Naive thymus-derived CD8-positive, alpha-beta T cell (primary cell): ENCODE data around the gene GALNT18. TPM values are rescaled to one million over a fixed set of nuclear protein-coding genes. Genes with fewer than 3 reads are reported as not detected.

Experiments used
- ATAC-seq, 2 donors: fragments of 150-1000 bp; cut with Tn5 transposase in 1 of 2; sonication (Bioruptor Pico), chemical (Tn5 transposase) in 1 of 2; 1 replicate in 1 of 2; 2 replicates in 1 of 2; pipeline ENCODE4 v1.10.0; 2021; ENCODE audit warnings: mild to moderate bottlenecking in 2 of 2, moderate library complexity in 2 of 2
- POLR2A ChIA-PET: fragments of 350-600 bp; sonication (Branson Sonifier 250); formaldehyde crosslinking; loops from one replicate; lab custom pipeline; 2021; ENCODE audit warnings: antibody characterized with exemption; lab: Charles Lee
- DNase-seq, 10 donors: peaks; one replicate each; pipeline versions ENCODE4 v3.0.0 to v3.0.0-alpha.2; 2020 to 2022
- H3K27ac Mint-ChIP-seq, 10 donors: one replicate each; pipeline ENCODE4 v1.8.0; 2020 to 2022; ENCODE audit warnings: mild to moderate bottlenecking in 10 of 10, mixed read lengths in 10 of 10, moderate library complexity in 4 of 10, inconsistent platforms in 1 of 10
- H3K27me3 Mint-ChIP-seq, 5 donors: one replicate each; pipeline ENCODE4 v1.8.0; 2021 to 2022; ENCODE audit warnings: mixed read lengths in 5 of 5
- H3K36me3 Mint-ChIP-seq, 3 donors: one replicate each; pipeline ENCODE4 v1.8.0; 2020 to 2022; ENCODE audit warnings: mixed read lengths in 3 of 3, mild to moderate bottlenecking in 2 of 3, inconsistent platforms in 1 of 3
- H3K4me1 Mint-ChIP-seq, 4 donors: one replicate each; pipeline ENCODE4 v1.8.0; 2021 to 2022; ENCODE audit warnings: mixed read lengths in 4 of 4
- H3K4me3 Mint-ChIP-seq, 10 donors: one replicate each; pipeline ENCODE4 v1.8.0; 2020 to 2022; ENCODE audit warnings: mild to moderate bottlenecking in 10 of 10, mixed read lengths in 10 of 10, moderate library complexity in 6 of 10, inconsistent platforms in 1 of 10
- H3K9me3 Mint-ChIP-seq, 9 donors: one replicate each; pipeline ENCODE4 v1.8.0; 2020 to 2022; ENCODE audit warnings: mixed read lengths in 9 of 9, mild to moderate bottlenecking in 3 of 9, inconsistent platforms in 1 of 9, moderate library complexity in 1 of 9
- polyA plus RNA-seq, 3 donors: library from polyadenylated mRNA; unstranded; fragments of 300-500 nt; fragmentation: Illumina TruSeq; gene quantifications; one replicate each; pipeline ENCODE4 v1.2.3, GENCODE V29; 2021
- total RNA-seq, 8 experiments: library from RNA in 2 of 8; stranded (reverse) in 2 of 8; gene quantifications; one replicate each; pipeline ENCODE4 v1.2.3 and lab custom pipeline; 2021 to 2026

Gene GALNT18
- total and polyA plus RNA-seq, 5 experiments from 2014 or later = not detected

GRCh38 chr11:11600288-11600687 is 21.5 kb downstream of the GALNT18 start:
- Mint-ChIP-seq H3K27ac (no peak overlapping the region), H3K9me3 (peaks cover 0 to 22% (median 4%) of the 10 kb centered on the region in 9 donors), H3K36me3 (peaks cover 0 to 6% (median 0%) of the 10 kb centered on the region in 3 donors), H3K4me1 (no peaks in the 10 kb centered on the region), H3K4me3 (no peak overlapping the region), H3K27me3 (peaks cover 0 to 9% (median 5%) of the 10 kb centered on the region in 5 donors)
- POLR2A ChIA-PET = no interaction called here
- DNase-seq (no peak), ATAC-seq (no peak)

DNA sequence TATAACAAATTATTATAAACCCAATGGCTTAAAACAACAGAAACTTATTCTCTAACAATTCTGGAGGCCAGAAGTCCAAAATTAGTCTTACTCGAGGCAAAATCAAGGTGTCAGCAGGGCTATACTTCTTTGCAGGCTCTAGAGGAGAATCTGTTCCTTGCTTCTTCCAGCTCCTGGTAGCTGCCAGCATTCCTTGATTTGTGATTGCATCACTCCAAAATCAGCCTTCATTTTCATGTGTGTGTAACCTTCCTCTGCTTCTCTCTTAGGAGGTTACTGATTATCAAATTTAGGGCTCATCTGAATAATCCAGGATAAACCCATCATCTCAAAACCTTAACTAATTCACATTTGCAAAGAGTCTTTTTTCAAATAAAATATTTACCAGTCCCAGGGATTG is 23.6 kb downstream of the GALNT18 start:
- POLR2A ChIA-PET = no interaction called here
- Mint-ChIP-seq H3K27ac (no peak overlapping the region), H3K36me3 (peaks cover 0 to 6% (median 0%) of the 10 kb centered on the region in 3 donors), H3K27me3 (peaks cover 0 to 9% (median 0%) of the 10 kb centered on the region in 5 donors), H3K9me3 (peaks cover 0 to 22% (median 4%) of the 10 kb centered on the region in 9 donors), H3K4me1 (no peaks in the 10 kb centered on the region), H3K4me3 (no peak overlapping the region)
- ATAC-seq (no peak), DNase-seq (no peak)

- Mint-ChIP-seq H3K36me3 (no peaks in the 10 kb centered on the region), H3K27me3 (peaks cover 0 to 5% (median 0%) of the 10 kb centered on the region in 5 donors), H3K27ac (no peak overlapping the region), H3K4me3 (no peak overlapping the region), H3K4me1 (peaks cover 0 to 1% (median 0%) of the 10 kb centered on the region in 4 donors), H3K9me3 (peaks cover 0 to 1% (median 0%) of the 10 kb centered on the region in 9 donors)
- no peak for DNase-seq
- POLR2A ChIA-PET = no interaction called here
- no peak for ATAC-seq
Observed at GRCh38 chr11:11594162-11594561, 27.6 kb downstream of the GALNT18 start.

DNA sequence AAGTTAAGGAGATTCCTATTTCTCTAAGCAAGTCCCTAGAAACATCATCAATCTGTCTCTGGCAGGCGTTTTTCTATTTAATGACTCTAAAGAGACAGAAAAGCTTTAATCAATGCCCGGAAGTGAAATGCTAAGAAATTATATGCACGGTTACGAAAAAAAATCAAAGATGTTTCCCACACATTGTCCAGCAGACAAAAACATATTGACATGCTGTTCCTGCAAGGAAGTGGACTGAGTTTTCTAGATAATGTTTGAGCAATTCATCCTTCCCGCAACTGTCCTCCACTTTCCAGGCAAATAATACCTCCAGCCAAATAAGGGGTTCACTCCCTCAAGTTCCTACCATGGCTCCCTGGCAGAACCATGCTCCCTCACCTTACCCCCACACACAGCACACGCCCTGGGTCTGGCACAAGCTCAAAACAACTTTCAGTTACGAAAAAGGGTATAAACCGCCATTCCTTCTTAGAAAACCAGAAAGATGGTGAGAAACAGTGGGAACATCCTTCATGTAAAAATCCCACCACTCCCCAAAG is 29.6 kb downstream of the GALNT18 start:
- H3K9me3 Mint-ChIP-seq = no peaks in the 10 kb centered on the region

GRCh38 chr11:11589437-11589836 is 32.4 kb downstream of the GALNT18 start:
- H3K27ac Mint-ChIP-seq = no peak overlapping the region
- H3K4me1 Mint-ChIP-seq = peaks cover 0 to 3% (median 0%) of the 10 kb centered on the region in 4 donors
- no peaks in the 10 kb centered on the region for H3K36me3 Mint-ChIP-seq
- ATAC-seq (no peak), DNase-seq (no peak)
- no peak overlapping the region for H3K4me3 Mint-ChIP-seq
- peaks cover 0 to 9% (median 0%) of the 10 kb centered on the region in 5 donors for H3K27me3 Mint-ChIP-seq
- POLR2A ChIA-PET = no interaction called here
- no peaks in the 10 kb centered on the region for H3K9me3 Mint-ChIP-seq

More for the DNA sequence above, 29.6 kb downstream of the GALNT18 start:
- H3K36me3 Mint-ChIP-seq = no peaks in the 10 kb centered on the region
- DNase-seq (no peak), ATAC-seq (no peak)
- peaks cover 0 to 5% (median 0%) of the 10 kb centered on the region in 5 donors for H3K27me3 Mint-ChIP-seq
- H3K4me3 Mint-ChIP-seq = no peak overlapping the region
- H3K4me1 Mint-ChIP-seq = peaks cover 0 to 3% (median 0%) of the 10 kb centered on the region in 4 donors
- POLR2A ChIA-PET = no interaction called here
- H3K27ac Mint-ChIP-seq = no peak overlapping the region

DNA sequence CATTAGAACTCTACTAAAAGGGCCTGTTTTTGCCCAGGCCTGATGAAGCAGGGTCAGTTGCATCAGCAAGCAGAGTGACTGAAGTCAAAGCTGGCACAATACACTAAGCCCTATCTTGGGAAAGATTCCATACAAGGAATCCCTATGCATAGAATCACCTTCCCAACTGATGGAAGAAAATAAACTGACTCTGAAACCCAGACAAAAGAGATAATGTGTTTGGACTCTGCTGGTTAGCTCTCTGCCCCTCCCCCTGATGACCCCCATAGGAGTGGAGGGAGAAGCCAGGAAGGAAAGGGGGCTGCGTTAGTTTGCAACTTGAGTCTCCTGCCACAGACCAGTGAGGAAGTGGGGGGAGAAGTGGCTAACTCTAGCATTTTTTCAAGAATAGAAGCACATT is 32.9 kb downstream of the GALNT18 start:
- no peak for DNase-seq

GRCh38 chr11:11588243-11588642 is 33.6 kb downstream of the GALNT18 start:
- no peaks in the 10 kb centered on the region for H3K36me3 Mint-ChIP-seq
- no peak for DNase-seq
- POLR2A ChIA-PET = no interaction called here
- no peaks in the 10 kb centered on the region for H3K9me3 Mint-ChIP-seq
- no peak for ATAC-seq
- H3K4me3 Mint-ChIP-seq = no peak overlapping the region
- H3K27ac Mint-ChIP-seq = no peak overlapping the region
- H3K27me3 Mint-ChIP-seq = peaks cover 0 to 11% (median 0%) of the 10 kb centered on the region in 5 donors
- H3K4me1 Mint-ChIP-seq = peaks cover 0 to 3% (median 0%) of the 10 kb centered on the region in 4 donors

More for the DNA sequence above, 32.9 kb downstream of the GALNT18 start:
- Mint-ChIP-seq H3K4me1 (peaks cover 0 to 3% (median 0%) of the 10 kb centered on the region in 4 donors), H3K27ac (no peak overlapping the region), H3K9me3 (no peaks in the 10 kb centered on the region), H3K27me3 (peaks cover 0 to 10% (median 0%) of the 10 kb centered on the region in 5 donors), H3K36me3 (no peaks in the 10 kb centered on the region), H3K4me3 (no peak overlapping the region)
- POLR2A ChIA-PET = no interaction called here
- no peak for ATAC-seq

DNA sequence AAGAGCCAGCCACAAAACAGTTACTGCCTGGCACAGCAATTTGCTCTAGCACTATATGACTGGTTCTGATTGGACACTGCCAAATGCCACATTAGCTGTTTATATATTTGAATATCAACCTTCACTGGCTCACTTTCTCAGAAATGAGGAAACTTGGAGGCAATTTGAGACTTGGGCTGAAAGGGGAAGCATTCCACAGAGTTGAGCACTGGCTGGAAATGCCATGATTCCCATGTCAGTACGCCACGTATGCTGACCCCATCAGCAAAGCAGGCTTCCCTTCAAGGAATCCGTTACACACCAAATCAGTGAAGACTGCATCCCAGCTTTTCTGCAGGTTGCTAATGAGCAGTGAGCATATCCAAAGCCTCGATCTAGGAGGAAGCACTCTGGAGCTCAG is 34.7 kb downstream of the GALNT18 start:
- H3K9me3 Mint-ChIP-seq = no peaks in the 10 kb centered on the region
- no peak overlapping the region for H3K27ac Mint-ChIP-seq
- H3K27me3 Mint-ChIP-seq = peaks cover 0 to 13% (median 1%) of the 10 kb centered on the region in 5 donors
- H3K4me3 Mint-ChIP-seq = no peak overlapping the region
- POLR2A ChIA-PET = no interaction called here
- H3K4me1 Mint-ChIP-seq = peaks cover 0 to 3% (median 0%) of the 10 kb centered on the region in 4 donors
- DNase-seq (no peak), ATAC-seq (no peak)
- no peaks in the 10 kb centered on the region for H3K36me3 Mint-ChIP-seq

GRCh38 chr11:11586465-11586864 is 35.3 kb downstream of the GALNT18 start:
- Mint-ChIP-seq H3K27me3 (peaks cover 0 to 13% (median 1%) of the 10 kb centered on the region in 5 donors), H3K4me3 (no peak overlapping the region), H3K36me3 (no peaks in the 10 kb centered on the region), H3K9me3 (no peaks in the 10 kb centered on the region), H3K27ac (no peak overlapping the region), H3K4me1 (peaks cover 0 to 3% (median 0%) of the 10 kb centered on the region in 4 donors)
- no peak for DNase-seq
- POLR2A ChIA-PET = no interaction called here
- ATAC-seq = no peak

- ATAC-seq (no peak), DNase-seq (no peak)
- H3K27me3 Mint-ChIP-seq = peaks cover 0 to 16% (median 1%) of the 10 kb centered on the region in 5 donors
- POLR2A ChIA-PET = no interaction called here
- no peaks in the 10 kb centered on the region for H3K9me3 Mint-ChIP-seq
- no peak overlapping the region for H3K27ac Mint-ChIP-seq
- no peaks in the 10 kb centered on the region for H3K36me3 Mint-ChIP-seq
- H3K4me1 Mint-ChIP-seq = peaks cover 0 to 3% (median 0%) of the 10 kb centered on the region in 4 donors
- H3K4me3 Mint-ChIP-seq = no peak overlapping the region
Observed at GRCh38 chr11:11584937-11585336, 36.9 kb downstream of the GALNT18 start.

DNA sequence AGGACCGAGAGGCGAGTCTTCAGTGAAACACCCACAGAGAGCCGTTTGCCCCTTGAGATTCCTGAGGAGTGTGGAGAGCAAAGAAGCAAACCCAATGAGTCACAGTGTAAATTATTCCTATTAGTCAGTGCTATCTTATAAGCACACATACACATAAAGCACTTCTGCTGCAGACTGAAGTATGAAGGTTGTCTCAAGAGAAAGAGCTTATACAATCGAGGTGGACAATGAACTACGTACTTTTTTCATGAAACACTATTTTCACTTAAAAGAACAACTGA is 37.3 kb downstream of the GALNT18 start:
- ATAC-seq (no peak), DNase-seq (no peak)
- H3K27ac Mint-ChIP-seq = no peak overlapping the region
- no peaks in the 10 kb centered on the region for H3K9me3 Mint-ChIP-seq
- H3K36me3 Mint-ChIP-seq = no peaks in the 10 kb centered on the region
- no peak overlapping the region for H3K4me3 Mint-ChIP-seq
- POLR2A ChIA-PET = no interaction called here
- peaks cover 0 to 16% (median 1%) of the 10 kb centered on the region in 5 donors for H3K27me3 Mint-ChIP-seq
- H3K4me1 Mint-ChIP-seq = peaks cover 0 to 3% (median 0%) of the 10 kb centered on the region in 4 donors

DNA sequence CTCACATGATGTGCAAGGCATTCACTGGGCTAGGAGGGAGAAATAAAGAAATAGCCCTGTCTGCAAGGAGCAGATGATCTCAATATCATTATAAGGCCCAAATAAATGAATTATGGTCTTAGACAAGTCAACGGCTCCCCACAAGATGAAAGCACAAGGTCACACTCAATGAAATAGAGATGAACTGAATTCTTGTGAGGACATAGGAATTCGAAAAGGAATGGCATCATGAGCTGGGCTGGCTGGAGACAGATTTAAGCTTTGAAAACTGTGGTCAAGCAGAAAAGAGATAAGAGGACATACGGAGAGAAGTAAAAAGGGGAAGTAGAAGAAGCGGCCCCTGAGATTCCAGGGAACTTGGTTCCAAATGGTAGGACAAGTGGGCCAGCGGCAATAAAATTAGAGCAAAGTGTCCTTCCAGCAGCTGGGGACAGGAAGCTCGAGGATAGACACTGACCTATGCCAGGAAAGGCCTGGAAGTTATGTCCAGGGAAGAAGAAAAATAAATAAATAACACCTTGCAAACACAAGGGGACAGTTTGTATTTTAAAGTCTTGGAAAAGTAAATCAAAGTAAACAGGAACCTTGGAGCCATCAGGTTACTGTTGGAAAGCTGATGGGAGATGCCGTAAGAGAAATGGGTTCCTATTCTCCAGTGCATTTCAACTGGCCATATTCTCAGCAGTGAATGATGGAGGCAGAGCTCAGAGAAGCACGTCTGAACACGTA is 37.8 kb downstream of the GALNT18 start:
- Mint-ChIP-seq H3K27me3 (peaks cover 0 to 16% (median 1%) of the 10 kb centered on the region in 5 donors), H3K9me3 (no peaks in the 10 kb centered on the region), H3K4me3 (no peak overlapping the region), H3K4me1 (no peaks in the 10 kb centered on the region), H3K36me3 (no peaks in the 10 kb centered on the region), H3K27ac (no peak overlapping the region)
- POLR2A ChIA-PET = no interaction called here
- no peak for DNase-seq
- no peak for ATAC-seq

- POLR2A ChIA-PET = no interaction called here
- DNase-seq (no peak), ATAC-seq (no peak)
- H3K27me3 Mint-ChIP-seq = peaks cover 0 to 18% (median 1%) of the 10 kb centered on the region in 5 donors
- no peaks in the 10 kb centered on the region for H3K9me3 Mint-ChIP-seq
- peaks cover 0 to 6% (median 0%) of the 10 kb centered on the region in 4 donors for H3K4me1 Mint-ChIP-seq
- H3K36me3 Mint-ChIP-seq = no peaks in the 10 kb centered on the region
- H3K4me3 Mint-ChIP-seq = no peak overlapping the region
- no peak overlapping the region for H3K27ac Mint-ChIP-seq
Observed at GRCh38 chr11:11582011-11582701, 39.6 kb downstream of the GALNT18 start.
